Measurements from ENCODE around the gene YJEFN3.

DNA sequence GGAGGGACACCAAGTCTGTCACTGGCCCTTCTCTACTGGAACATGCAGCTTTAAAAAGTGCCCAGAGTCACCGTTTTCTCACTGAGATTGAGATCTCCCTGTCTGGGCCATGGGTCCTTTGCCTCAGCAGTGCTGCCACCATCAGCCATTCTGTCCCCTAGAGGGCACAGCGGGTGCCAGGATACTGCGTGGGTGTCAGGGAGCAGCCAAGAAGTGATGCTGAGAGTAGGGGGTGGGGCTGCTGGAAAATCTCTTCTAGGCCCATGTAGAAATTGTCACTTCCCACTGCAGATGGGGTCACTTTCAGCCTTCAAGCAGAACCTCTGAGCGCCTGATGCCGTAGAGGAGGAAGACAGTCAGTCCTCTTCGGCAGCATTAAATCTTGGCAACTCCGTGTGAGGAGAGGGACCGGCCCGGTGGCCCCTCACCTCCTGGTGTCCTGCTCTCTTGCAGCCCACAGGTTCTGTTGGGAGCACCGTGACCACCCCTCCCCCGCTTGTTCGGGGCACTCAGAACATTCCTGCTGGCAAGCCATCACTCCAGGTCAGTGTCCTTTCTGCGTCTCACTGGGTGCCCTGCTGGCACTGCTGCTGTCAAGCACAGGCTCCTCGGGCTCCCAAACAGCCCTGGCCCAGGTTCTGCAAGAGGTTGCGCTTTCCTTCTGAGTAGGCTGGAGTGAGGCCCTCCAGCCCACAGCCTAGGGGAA, 34.7 kb upstream of the YJEFN3 start:
- TF ChIP-seq, protein P1, sequence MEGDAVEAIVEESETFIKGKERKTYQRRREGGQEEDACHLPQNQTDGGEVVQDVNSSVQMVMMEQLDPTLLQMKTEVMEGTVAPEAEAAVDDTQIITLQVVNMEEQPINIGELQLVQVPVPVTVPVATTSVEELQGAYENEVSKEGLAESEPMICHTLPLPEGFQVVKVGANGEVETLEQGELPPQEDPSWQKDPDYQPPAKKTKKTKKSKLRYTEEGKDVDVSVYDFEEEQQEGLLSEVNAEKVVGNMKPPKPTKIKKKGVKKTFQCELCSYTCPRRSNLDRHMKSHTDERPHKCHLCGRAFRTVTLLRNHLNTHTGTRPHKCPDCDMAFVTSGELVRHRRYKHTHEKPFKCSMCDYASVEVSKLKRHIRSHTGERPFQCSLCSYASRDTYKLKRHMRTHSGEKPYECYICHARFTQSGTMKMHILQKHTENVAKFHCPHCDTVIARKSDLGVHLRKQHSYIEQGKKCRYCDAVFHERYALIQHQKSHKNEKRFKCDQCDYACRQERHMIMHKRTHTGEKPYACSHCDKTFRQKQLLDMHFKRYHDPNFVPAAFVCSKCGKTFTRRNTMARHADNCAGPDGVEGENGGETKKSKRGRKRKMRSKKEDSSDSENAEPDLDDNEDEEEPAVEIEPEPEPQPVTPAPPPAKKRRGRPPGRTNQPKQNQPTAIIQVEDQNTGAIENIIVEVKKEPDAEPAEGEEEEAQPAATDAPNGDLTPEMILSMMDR (IDR thresholded peaks at IDR 0.05), result no peak
- no peak for TF ChIP-seq POLR2A (IDR thresholded peaks at IDR 0.05)

Measured in body of pancreas (tissue), 4 donors.